Measurements from ENCODE around the gene MUC6.
"Not testable (repeated sequence)": the region's sequence is repeated elsewhere in the genome, so short reads cannot be mapped to it uniquely, and the experiment has no call there.

MUC6 gene

GRCh38 chr11:1019321-1019910 lies 17.1 kb downstream of the MUC6 start:
- DNase-seq, result no peak

GRCh38 chr11:1018091-1018490 lies 18.4 kb downstream of the MUC6 start:
- no peak for DNase-seq

- DNase-seq, result no peak
Measured at GRCh38 chr11:1017269-1018005, 19.1 kb downstream of the MUC6 start.

GRCh38 chr11:1016610-1017126 lies 19.9 kb downstream of the MUC6 start:
- not testable (repeated sequence) for DNase-seq

- DNase-seq, result no peak
Measured at GRCh38 chr11:1015826-1016545, 20.5 kb downstream of the MUC6 start.

GRCh38 chr11:1015064-1015463 lies 21.5 kb downstream of the MUC6 start:
- no peak for DNase-seq

GRCh38 chr11:1014276-1014675 lies 22.2 kb downstream of the MUC6 start:
- DNase-seq, result no peak

GRCh38 chr11:1013631-1013935 lies 22.9 kb downstream of the MUC6 start:
- DNase-seq, result no peak

GRCh38 chr11:1012740-1013630 lies 23.5 kb downstream of the MUC6 start:
- no peak for DNase-seq

GRCh38 chr11:1012291-1012690 lies 24.2 kb downstream of the MUC6 start:
- no peak for DNase-seq

- DNase-seq, result no peak
Measured at GRCh38 chr11:1011320-1011698, 25.2 kb downstream of the MUC6 start.

GRCh38 chr11:1010551-1011319 lies 25.8 kb downstream of the MUC6 start:
- no peak for DNase-seq

- DNase-seq, result no peak
Measured at GRCh38 chr11:1009991-1010390, 26.5 kb downstream of the MUC6 start.

GRCh38 chr11:1009371-1009770 lies 27.1 kb downstream of the MUC6 start:
- no peak for DNase-seq

GRCh38 chr11:1008803-1009145 lies 27.7 kb downstream of the MUC6 start:
- no peak for DNase-seq

GRCh38 chr11:1008001-1008802 lies 28.3 kb downstream of the MUC6 start:
- DNase-seq, result no peak

GRCh38 chr11:1007279-1007678 lies 29.2 kb downstream of the MUC6 start:
- DNase-seq, result no peak

- no peak for DNase-seq
Measured at GRCh38 chr11:1006762-1007161, 29.8 kb downstream of the MUC6 start.

GRCh38 chr11:1005928-1006327 lies 30.6 kb downstream of the MUC6 start:
- DNase-seq, result no peak

GRCh38 chr11:1003159-1003558 lies 33.4 kb downstream of the MUC6 start:
- no peak for DNase-seq

GRCh38 chr11:1002406-1002984 lies 34.0 kb downstream of the MUC6 start:
- no peak for DNase-seq
